ENCODE measurements around the gene TNRC6A.
"Not testable (repeated sequence)": the region's sequence is repeated elsewhere in the genome, so short reads cannot be mapped to it uniquely, and the experiment has no call there.

The TNRC6A gene

GRCh38 chr16:24758373-24758772, 28.9 kb downstream of the TNRC6A start:
- DNase-seq (ENCODE audit: low read depth in 2 of 2) = no peak

GRCh38 chr16:24759006-24759405, 29.6 kb downstream of the TNRC6A start:
- no peak for DNase-seq (ENCODE audit: low read depth in 2 of 2)

- no peak for DNase-seq (ENCODE audit: low read depth in 2 of 2)
Measured at GRCh38 chr16:24761526-24761925, 32.1 kb downstream of the TNRC6A start.

GRCh38 chr16:24764916-24765315, 35.5 kb downstream of the TNRC6A start:
- no peak for DNase-seq (ENCODE audit: low read depth in 2 of 2)

GRCh38 chr16:24766057-24766456, 36.6 kb downstream of the TNRC6A start:
- DNase-seq (ENCODE audit: low read depth in 2 of 2) = no peak

GRCh38 chr16:24769806-24770205, 40.4 kb downstream of the TNRC6A start:
- no peak for DNase-seq (ENCODE audit: low read depth in 2 of 2)

- no peak for DNase-seq (ENCODE audit: low read depth in 2 of 2)
Measured at GRCh38 chr16:24771132-24771778, 41.8 kb downstream of the TNRC6A start.

- DNase-seq (ENCODE audit: low read depth in 2 of 2) = no peak
Measured at GRCh38 chr16:24771779-24772157, 42.3 kb downstream of the TNRC6A start.

- DNase-seq (ENCODE audit: low read depth in 2 of 2) = no peak
Measured at GRCh38 chr16:24773771-24774427, 44.4 kb downstream of the TNRC6A start.

- DNase-seq (ENCODE audit: low read depth in 2 of 2) = no peak
Measured at GRCh38 chr16:24774510-24774909, 45.1 kb downstream of the TNRC6A start.

GRCh38 chr16:24775455-24775854, 46.0 kb downstream of the TNRC6A start:
- no peak for DNase-seq (ENCODE audit: low read depth in 2 of 2)

GRCh38 chr16:24776501-24777220, 47.2 kb downstream of the TNRC6A start:
- no peak for DNase-seq (ENCODE audit: low read depth in 2 of 2)

- DNase-seq (ENCODE audit: low read depth in 2 of 2) = no peak
Measured at GRCh38 chr16:24778671-24779070, 49.2 kb downstream of the TNRC6A start.

- no peak for DNase-seq (ENCODE audit: low read depth in 2 of 2)
Measured at GRCh38 chr16:24781256-24781655, 51.8 kb downstream of the TNRC6A start.

- DNase-seq (ENCODE audit: low read depth in 2 of 2) = no peak
Measured at GRCh38 chr16:24784121-24784520, 54.7 kb downstream of the TNRC6A start.

- no peak for DNase-seq (ENCODE audit: low read depth in 2 of 2)
Measured at GRCh38 chr16:24789881-24790280, 60.4 kb downstream of the TNRC6A start.

GRCh38 chr16:24800586-24800985, 71.1 kb downstream of the TNRC6A start:
- DNase-seq (ENCODE audit: low read depth in 2 of 2) = no peak

- no peak for DNase-seq (ENCODE audit: low read depth in 2 of 2)
Measured at GRCh38 chr16:24801761-24802302, 72.4 kb downstream of the TNRC6A start.

- DNase-seq (ENCODE audit: low read depth in 2 of 2) = no peak
Measured at GRCh38 chr16:24805484-24805883, 76.0 kb downstream of the TNRC6A start.

- no peak for DNase-seq (ENCODE audit: low read depth in 2 of 2)
Measured at GRCh38 chr16:24807301-24807700, 77.8 kb downstream of the TNRC6A start.

- no peak for DNase-seq (ENCODE audit: low read depth in 2 of 2)
Measured at GRCh38 chr16:24810951-24811843, 81.7 kb downstream of the TNRC6A start.

GRCh38 chr16:24812813-24813212, 83.4 kb downstream of the TNRC6A start:
- DNase-seq (ENCODE audit: low read depth in 2 of 2) = not testable (repeated sequence)

Data from stimulated activated CD8-positive, alpha-beta memory T cell treated with anti-CD3 and anti-CD28 coated beads, Interleukin-7, amount 100 ng/mL, for 1 hour (primary cell).